Sigmoid colon (tissue), 4 donors: ENCODE measurements around the gene CSK.

Source experiments
- POLR2A ChIP-seq, 2 donors: fragments of 450-650 bp; IDR thresholded peaks; one replicate each; pipeline ENCODE4 v1.6.1; 2016; ENCODE audit warnings: antibody characterized with exemption in 2 of 2, mild to moderate bottlenecking in 2 of 2, moderate library complexity in 2 of 2
- POLR2AphosphoS5 ChIP-seq, 4 donors: sonication (generic); formaldehyde crosslinking; IDR thresholded peaks; one replicate each; pipeline ENCODE4 v1.6.1; 2017; ENCODE audit warnings: antibody characterized with exemption in 4 of 4
- TF ChIP-seq, protein P1 (sequence below), 4 experiments: fragments of 450-650 bp in 3 of 4; fragments of 200-600 bp in 1 of 4; IDR thresholded peaks; one replicate each; pipeline ENCODE4 v1.5.1; 2016 to 2019; ENCODE audit warnings: antibody characterized with exemption in 4 of 4, mild to moderate bottlenecking in 3 of 4, moderate library complexity in 2 of 4

DNA sequence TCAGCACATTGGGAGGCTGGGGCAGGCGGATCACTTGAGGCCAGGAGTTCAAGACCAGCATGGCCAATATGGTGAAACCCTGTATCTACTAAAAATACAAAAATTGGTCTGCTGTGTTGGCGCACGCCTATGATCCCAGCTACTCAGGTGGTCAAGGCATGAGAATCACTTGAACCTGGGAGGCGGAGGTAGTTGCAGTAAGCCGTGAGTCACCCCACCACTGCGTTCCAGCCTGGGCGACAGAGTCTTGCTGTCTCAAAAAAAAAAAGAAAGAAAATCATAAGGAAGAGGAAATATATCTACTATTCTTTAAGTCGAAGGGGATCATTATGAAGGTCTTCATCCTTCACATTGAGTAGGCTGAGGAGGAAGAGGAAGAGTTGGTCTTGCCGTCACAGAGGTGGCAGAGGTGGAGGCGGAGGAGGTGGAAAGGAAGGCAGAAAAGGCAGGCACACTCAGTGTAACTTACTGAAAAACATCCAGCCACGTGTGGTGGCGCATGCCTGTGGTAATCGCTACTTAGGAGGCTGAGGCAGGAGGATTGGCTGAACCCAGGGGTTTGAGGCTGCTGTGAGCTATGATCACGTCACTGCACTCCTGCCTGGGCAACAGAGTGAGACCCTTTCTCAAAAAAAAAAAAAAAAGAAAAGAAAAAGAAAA, 14.2 kb downstream of the CSK start:
- TF ChIP-seq POLR2A (IDR thresholded peaks at IDR 0.05) (no peak), POLR2AphosphoS5 (IDR thresholded peaks at IDR 0.05) (no peak)
- TF ChIP-seq, protein P1, sequence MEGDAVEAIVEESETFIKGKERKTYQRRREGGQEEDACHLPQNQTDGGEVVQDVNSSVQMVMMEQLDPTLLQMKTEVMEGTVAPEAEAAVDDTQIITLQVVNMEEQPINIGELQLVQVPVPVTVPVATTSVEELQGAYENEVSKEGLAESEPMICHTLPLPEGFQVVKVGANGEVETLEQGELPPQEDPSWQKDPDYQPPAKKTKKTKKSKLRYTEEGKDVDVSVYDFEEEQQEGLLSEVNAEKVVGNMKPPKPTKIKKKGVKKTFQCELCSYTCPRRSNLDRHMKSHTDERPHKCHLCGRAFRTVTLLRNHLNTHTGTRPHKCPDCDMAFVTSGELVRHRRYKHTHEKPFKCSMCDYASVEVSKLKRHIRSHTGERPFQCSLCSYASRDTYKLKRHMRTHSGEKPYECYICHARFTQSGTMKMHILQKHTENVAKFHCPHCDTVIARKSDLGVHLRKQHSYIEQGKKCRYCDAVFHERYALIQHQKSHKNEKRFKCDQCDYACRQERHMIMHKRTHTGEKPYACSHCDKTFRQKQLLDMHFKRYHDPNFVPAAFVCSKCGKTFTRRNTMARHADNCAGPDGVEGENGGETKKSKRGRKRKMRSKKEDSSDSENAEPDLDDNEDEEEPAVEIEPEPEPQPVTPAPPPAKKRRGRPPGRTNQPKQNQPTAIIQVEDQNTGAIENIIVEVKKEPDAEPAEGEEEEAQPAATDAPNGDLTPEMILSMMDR (IDR thresholded peaks at IDR 0.05) = no peak
